HEK293 (cell line): ENCODE data around the gene LRRC23.

Experiments
- EGR2 ChIP-seq: fragments of 450-650 bp; formaldehyde crosslinking; IDR thresholded peaks from 2 replicates; pipeline ENCODE4 v1.5.1; 2016; ENCODE audit warnings: low read depth, missing biosample characterization, missing genetic modification characterization
- GLI2 ChIP-seq: fragments of 450-650 bp; formaldehyde crosslinking; IDR thresholded peaks from 2 replicates; pipeline ENCODE4; 2017; ENCODE audit warnings: missing biosample characterization, missing genetic modification characterization, low read depth, borderline replicate concordance
- HIC1 ChIP-seq: fragments of 450-650 bp; formaldehyde crosslinking; IDR thresholded peaks from 2 replicates; pipeline ENCODE4 v1.5.1; 2016; ENCODE audit warnings: missing biosample characterization, missing genetic modification characterization
- KLF16 ChIP-seq: fragments of 450-650 bp; formaldehyde crosslinking; IDR thresholded peaks from 2 replicates; pipeline ENCODE4 v1.5.1; 2017; ENCODE audit warnings: missing biosample characterization, missing genetic modification characterization
- KLF9 ChIP-seq: fragments of 450-650 bp; formaldehyde crosslinking; IDR thresholded peaks from 2 replicates; pipeline ENCODE4 v1.5.1; 2016; ENCODE audit warnings: missing biosample characterization, missing genetic modification characterization, low read depth
- MYNN ChIP-seq: fragments of 450-650 bp; formaldehyde crosslinking; IDR thresholded peaks from 2 replicates; pipeline ENCODE4 v1.5.1; 2016; ENCODE audit warnings: missing biosample characterization, missing genetic modification characterization, borderline replicate concordance
- OSR2 ChIP-seq: fragments of 450-650 bp; formaldehyde crosslinking; IDR thresholded peaks from 2 replicates; pipeline ENCODE4 v1.5.1; 2016; ENCODE audit warnings: missing biosample characterization, missing genetic modification characterization
- OVOL3 ChIP-seq: fragments of 450-650 bp; formaldehyde crosslinking; IDR thresholded peaks from 2 replicates; pipeline ENCODE4 v1.5.1; 2016; ENCODE audit warnings: missing biosample characterization, missing genetic modification characterization
- SCRT2 ChIP-seq: fragments of 450-650 bp; formaldehyde crosslinking; IDR thresholded peaks from 2 replicates; pipeline ENCODE4 v1.5.1; 2016; ENCODE audit warnings: missing biosample characterization, missing genetic modification characterization
- ZBTB8A ChIP-seq: fragments of 450-650 bp; formaldehyde crosslinking; IDR thresholded peaks from 2 replicates; pipeline ENCODE4 v1.5.1; 2016; ENCODE audit warnings: missing biosample characterization, missing genetic modification characterization
- ZFHX2 ChIP-seq: fragments of 450-650 bp; formaldehyde crosslinking; conservative IDR thresholded peaks from 2 replicates; pipeline ENCODE4 v1.5.1; 2016; ENCODE audit warnings: missing biosample characterization, missing genetic modification characterization
- ZIC2 ChIP-seq: fragments of 450-650 bp; formaldehyde crosslinking; IDR thresholded peaks from 2 replicates; pipeline ENCODE4 v1.5.1; 2016; ENCODE audit warnings: missing biosample characterization, missing genetic modification characterization
- ZNF121 ChIP-seq: fragments of 450-650 bp; formaldehyde crosslinking; IDR thresholded peaks from 2 replicates; pipeline ENCODE4 v1.5.1; 2016; ENCODE audit warnings: missing biosample characterization, missing genetic modification characterization
- ZNF184 ChIP-seq: fragments of 450-650 bp; IDR thresholded peaks from 2 replicates; pipeline ENCODE4 v1.5.1; 2018; ENCODE audit warnings: missing biosample characterization, mild to moderate bottlenecking, missing genetic modification characterization
- ZNF248 ChIP-seq: fragments of 450-650 bp; formaldehyde crosslinking; IDR thresholded peaks from 2 replicates; pipeline ENCODE4 v1.5.1; 2017; ENCODE audit warnings: missing biosample characterization, missing genetic modification characterization
- ZNF292 ChIP-seq: fragments of 450-650 bp; formaldehyde crosslinking; IDR thresholded peaks from 2 replicates; pipeline ENCODE4 v1.5.1; 2016; ENCODE audit warnings: low read depth, missing biosample characterization, missing genetic modification characterization, borderline replicate concordance
- ZNF302 ChIP-seq: fragments of 450-650 bp; formaldehyde crosslinking; IDR thresholded peaks from 2 replicates; pipeline ENCODE4 v1.5.1; 2016; ENCODE audit warnings: missing biosample characterization, missing genetic modification characterization, low read depth
- ZNF335 ChIP-seq: fragments of 450-650 bp; formaldehyde crosslinking; conservative IDR thresholded peaks from 2 replicates; pipeline ENCODE4 v1.5.1; 2016; ENCODE audit warnings: missing biosample characterization, missing genetic modification characterization
- ZNF354C ChIP-seq: fragments of 450-650 bp; formaldehyde crosslinking; IDR thresholded peaks from 2 replicates; pipeline ENCODE4 v1.5.1; 2016; ENCODE audit warnings: missing biosample characterization, missing genetic modification characterization, low read depth, borderline replicate concordance
- ZNF394 ChIP-seq: fragments of 450-650 bp; formaldehyde crosslinking; IDR thresholded peaks from 2 replicates; pipeline ENCODE4 v1.5.1; 2016; ENCODE audit warnings: missing biosample characterization, missing genetic modification characterization, mild to moderate bottlenecking, moderate library complexity, borderline replicate concordance
- ZNF416 ChIP-seq: fragments of 450-650 bp; formaldehyde crosslinking; IDR thresholded peaks from 2 replicates; pipeline ENCODE4 v1.5.1; 2016; ENCODE audit warnings: missing biosample characterization, missing genetic modification characterization
- ZNF501 ChIP-seq: fragments of 450-650 bp; formaldehyde crosslinking; IDR thresholded peaks from 2 replicates; pipeline ENCODE4 v1.5.1; 2016; ENCODE audit warnings: missing biosample characterization, missing genetic modification characterization
- ZNF514 ChIP-seq: fragments of 450-650 bp; formaldehyde crosslinking; IDR thresholded peaks from 2 replicates; pipeline ENCODE4 v1.5.1; 2016; ENCODE audit warnings: missing biosample characterization, missing genetic modification characterization
- ZNF548 ChIP-seq: fragments of 450-650 bp; formaldehyde crosslinking; IDR thresholded peaks from 2 replicates; pipeline ENCODE4 v1.5.1; 2016; ENCODE audit warnings: missing biosample characterization, missing genetic modification characterization
- ZNF549 ChIP-seq: fragments of 450-650 bp; IDR thresholded peaks from 2 replicates; pipeline ENCODE4 v1.5.1; 2018; ENCODE audit warnings: missing biosample characterization, missing genetic modification characterization, mild to moderate bottlenecking, inconsistent platforms, moderate library complexity
- ZNF560 ChIP-seq: fragments of 450-650 bp; formaldehyde crosslinking; IDR thresholded peaks from 2 replicates; pipeline ENCODE4 v1.5.1; 2017; ENCODE audit warnings: missing biosample characterization, missing genetic modification characterization, borderline replicate concordance
- ZNF596 ChIP-seq: fragments of 450-650 bp; IDR thresholded peaks from 2 replicates; pipeline ENCODE4 v1.5.0; 2018; ENCODE audit warnings: missing biosample characterization, mild to moderate bottlenecking, missing genetic modification characterization, moderate library complexity
- ZNF658 ChIP-seq: fragments of 450-650 bp; formaldehyde crosslinking; IDR thresholded peaks from 2 replicates; pipeline ENCODE4; 2016; ENCODE audit warnings: missing biosample characterization, missing genetic modification characterization
- ZNF664 ChIP-seq: fragments of 450-650 bp; formaldehyde crosslinking; IDR thresholded peaks from 2 replicates; pipeline ENCODE4 v1.5.1; 2016; ENCODE audit warnings: missing biosample characterization, missing genetic modification characterization
- ZNF701 ChIP-seq: fragments of 450-650 bp; formaldehyde crosslinking; IDR thresholded peaks from 2 replicates; pipeline ENCODE4 v1.5.1; 2016; ENCODE audit warnings: missing biosample characterization, missing genetic modification characterization
- ZNF707 ChIP-seq: fragments of 450-650 bp; formaldehyde crosslinking; IDR thresholded peaks from 2 replicates; pipeline ENCODE4 v1.5.1; 2016; ENCODE audit warnings: missing biosample characterization, missing genetic modification characterization
- ZNF776 ChIP-seq: fragments of 450-650 bp; formaldehyde crosslinking; IDR thresholded peaks from 2 replicates; pipeline ENCODE4 v1.5.0; 2017; ENCODE audit warnings: missing biosample characterization, missing genetic modification characterization, borderline replicate concordance
- ZNF830 ChIP-seq: fragments of 450-650 bp; IDR thresholded peaks from 2 replicates; pipeline ENCODE4 v1.5.0; 2018; ENCODE audit warnings: missing biosample characterization, missing genetic modification characterization, low read depth, mild to moderate bottlenecking, moderate library complexity
- ZSCAN23 ChIP-seq: fragments of 450-650 bp; formaldehyde crosslinking; IDR thresholded peaks from 2 replicates; pipeline ENCODE4 v1.5.1; 2016; ENCODE audit warnings: missing biosample characterization, missing genetic modification characterization
- ZSCAN30 ChIP-seq: fragments of 450-650 bp; IDR thresholded peaks from 2 replicates; pipeline ENCODE4 v1.5.1; 2018; ENCODE audit warnings: missing biosample characterization, mild to moderate bottlenecking, missing genetic modification characterization, moderate library complexity
- TF ChIP-seq, protein P1 (sequence below): fragments of 450-650 bp; formaldehyde crosslinking; IDR thresholded peaks from 2 replicates; pipeline ENCODE4 v1.5.1; 2016; ENCODE audit warnings: missing biosample characterization, missing genetic modification characterization
- TF ChIP-seq, protein P2 (sequence below): fragments of 450-650 bp; formaldehyde crosslinking; IDR thresholded peaks from 2 replicates; pipeline ENCODE4 v1.5.1; 2016; ENCODE audit warnings: missing biosample characterization, missing genetic modification characterization
- TF ChIP-seq, protein P3 (sequence below): IDR thresholded peaks from 2 replicates; pipeline ENCODE4 v1.6.1; 2011; ENCODE audit warnings: mild to moderate bottlenecking, low read depth, low read length, borderline replicate concordance

LRRC23 gene

DNA sequence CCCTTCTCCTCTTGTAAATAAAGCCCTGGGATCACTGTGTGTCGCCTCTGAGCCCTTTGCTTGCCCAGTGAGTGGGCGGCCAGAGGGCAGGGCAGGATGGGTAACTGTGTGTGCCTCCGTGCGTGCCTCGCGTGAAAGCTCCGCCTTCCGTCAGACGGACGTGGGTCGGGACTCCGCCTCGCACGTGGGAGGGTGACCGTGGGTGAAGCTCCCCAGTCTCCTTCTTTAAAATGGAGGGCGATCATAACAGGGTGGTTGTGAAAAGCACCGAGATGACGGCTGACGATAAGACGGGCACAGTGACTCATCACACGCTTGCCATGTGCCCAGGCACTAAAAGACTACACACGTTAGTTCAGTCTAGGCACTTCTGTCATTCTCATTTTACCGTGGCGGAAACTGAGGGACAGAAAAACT is 56.7 kb downstream of the LRRC23 start (continued):
- TF ChIP-seq ZNF560 (tag by site-specific recombination) (no peak), GLI2 (no peak), ZBTB8A (tag by site-specific recombination) (no peak), ZNF548 (tag by site-specific recombination) (no peak), ZNF248 (tag by site-specific recombination) (no peak), ZSCAN30 (tag by site-specific recombination) (no peak), ZNF121 (tag by site-specific recombination) (no peak), ZNF302 (no peak), HIC1 (tag by site-specific recombination) (peak; percentile 73), ZNF596 (no peak), ZNF335 (tag by site-specific recombination) (no peak; the same call in 1 of the 2 replicates), EGR2 (tag by site-specific recombination) (peak; percentile 98), ZNF354C (tag by site-specific recombination) (no peak), KLF9 (tag by site-specific recombination) (no peak), ZNF707 (tag by site-specific recombination) (no peak), OVOL3 (tag by site-specific recombination) (no peak), ZNF776 (tag by site-specific recombination) (no peak), MYNN (tag by site-specific recombination) (no peak), ZNF658 (tag by site-specific recombination) (no peak), ZNF501 (tag by site-specific recombination) (no peak), ZNF416 (no peak), ZNF664 (tag by site-specific recombination) (no peak), KLF16 (tag by site-specific recombination) (no peak), ZNF514 (no peak), ZNF830 (tag by site-specific recombination) (no peak), ZNF292 (tag by site-specific recombination) (no peak), SCRT2 (no peak), ZNF184 (tag by site-specific recombination) (peak; percentile 42; the same call in 1 of the 2 replicates), ZNF549 (tag by site-specific recombination) (no peak), ZSCAN23 (tag by site-specific recombination) (no peak), ZFHX2 (tag by site-specific recombination) (peak; percentile 99), ZNF701 (tag by site-specific recombination) (no peak), ZNF394 (tag by site-specific recombination) (no peak), ZIC2 (no peak), OSR2 (no peak)
- TF ChIP-seq, protein P1, sequence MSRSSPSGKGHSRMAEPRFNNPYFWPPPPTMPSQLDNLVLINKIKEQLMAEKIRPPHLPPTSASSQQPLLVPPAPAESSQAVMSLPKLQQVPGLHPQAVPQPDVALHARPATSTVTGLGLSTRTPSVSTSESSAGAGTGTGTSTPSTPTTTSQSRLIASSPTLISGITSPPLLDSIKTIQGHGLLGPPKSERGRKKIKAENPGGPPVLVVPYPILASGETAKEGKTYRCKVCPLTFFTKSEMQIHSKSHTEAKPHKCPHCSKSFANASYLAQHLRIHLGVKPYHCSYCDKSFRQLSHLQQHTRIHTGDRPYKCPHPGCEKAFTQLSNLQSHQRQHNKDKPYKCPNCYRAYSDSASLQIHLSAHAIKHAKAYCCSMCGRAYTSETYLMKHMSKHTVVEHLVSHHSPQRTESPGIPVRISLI (tag by site-specific recombination), result no peak
- TF ChIP-seq, protein P2, sequence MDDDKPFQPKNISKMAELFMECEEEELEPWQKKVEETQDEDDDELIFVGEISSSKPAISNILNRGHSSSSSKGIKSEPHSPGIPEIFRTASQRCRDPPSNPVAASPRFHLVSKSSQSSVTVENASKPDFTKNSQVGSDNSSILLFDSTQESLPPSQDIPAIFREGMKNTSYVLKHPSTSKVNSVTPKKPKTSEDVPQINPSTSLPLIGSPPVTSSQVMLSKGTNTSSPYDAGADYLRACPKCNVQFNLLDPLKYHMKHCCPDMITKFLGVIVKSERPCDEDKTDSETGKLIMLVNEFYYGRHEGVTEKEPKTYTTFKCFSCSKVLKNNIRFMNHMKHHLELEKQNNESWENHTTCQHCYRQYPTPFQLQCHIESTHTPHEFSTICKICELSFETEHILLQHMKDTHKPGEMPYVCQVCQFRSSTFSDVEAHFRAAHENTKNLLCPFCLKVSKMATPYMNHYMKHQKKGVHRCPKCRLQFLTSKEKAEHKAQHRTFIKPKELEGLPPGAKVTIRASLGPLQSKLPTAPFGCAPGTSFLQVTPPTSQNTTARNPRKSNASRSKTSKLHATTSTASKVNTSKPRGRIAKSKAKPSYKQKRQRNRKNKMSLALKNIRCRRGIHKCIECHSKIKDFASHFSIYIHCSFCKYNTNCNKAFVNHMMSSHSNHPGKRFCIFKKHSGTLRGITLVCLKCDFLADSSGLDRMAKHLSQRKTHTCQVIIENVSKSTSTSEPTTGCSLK, result no peak
- TF ChIP-seq, protein P3, sequence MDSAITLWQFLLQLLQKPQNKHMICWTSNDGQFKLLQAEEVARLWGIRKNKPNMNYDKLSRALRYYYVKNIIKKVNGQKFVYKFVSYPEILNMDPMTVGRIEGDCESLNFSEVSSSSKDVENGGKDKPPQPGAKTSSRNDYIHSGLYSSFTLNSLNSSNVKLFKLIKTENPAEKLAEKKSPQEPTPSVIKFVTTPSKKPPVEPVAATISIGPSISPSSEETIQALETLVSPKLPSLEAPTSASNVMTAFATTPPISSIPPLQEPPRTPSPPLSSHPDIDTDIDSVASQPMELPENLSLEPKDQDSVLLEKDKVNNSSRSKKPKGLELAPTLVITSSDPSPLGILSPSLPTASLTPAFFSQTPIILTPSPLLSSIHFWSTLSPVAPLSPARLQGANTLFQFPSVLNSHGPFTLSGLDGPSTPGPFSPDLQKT, result no peak
